ENCODE data around the gene RGS7.

RGS7 gene

GRCh38 chr1:240763771-240764170, 593.2 kb downstream of the RGS7 start:
- TF ChIP-seq, protein P1, sequence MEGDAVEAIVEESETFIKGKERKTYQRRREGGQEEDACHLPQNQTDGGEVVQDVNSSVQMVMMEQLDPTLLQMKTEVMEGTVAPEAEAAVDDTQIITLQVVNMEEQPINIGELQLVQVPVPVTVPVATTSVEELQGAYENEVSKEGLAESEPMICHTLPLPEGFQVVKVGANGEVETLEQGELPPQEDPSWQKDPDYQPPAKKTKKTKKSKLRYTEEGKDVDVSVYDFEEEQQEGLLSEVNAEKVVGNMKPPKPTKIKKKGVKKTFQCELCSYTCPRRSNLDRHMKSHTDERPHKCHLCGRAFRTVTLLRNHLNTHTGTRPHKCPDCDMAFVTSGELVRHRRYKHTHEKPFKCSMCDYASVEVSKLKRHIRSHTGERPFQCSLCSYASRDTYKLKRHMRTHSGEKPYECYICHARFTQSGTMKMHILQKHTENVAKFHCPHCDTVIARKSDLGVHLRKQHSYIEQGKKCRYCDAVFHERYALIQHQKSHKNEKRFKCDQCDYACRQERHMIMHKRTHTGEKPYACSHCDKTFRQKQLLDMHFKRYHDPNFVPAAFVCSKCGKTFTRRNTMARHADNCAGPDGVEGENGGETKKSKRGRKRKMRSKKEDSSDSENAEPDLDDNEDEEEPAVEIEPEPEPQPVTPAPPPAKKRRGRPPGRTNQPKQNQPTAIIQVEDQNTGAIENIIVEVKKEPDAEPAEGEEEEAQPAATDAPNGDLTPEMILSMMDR (IDR thresholded peaks at IDR 0.05), result no peak

DNA sequence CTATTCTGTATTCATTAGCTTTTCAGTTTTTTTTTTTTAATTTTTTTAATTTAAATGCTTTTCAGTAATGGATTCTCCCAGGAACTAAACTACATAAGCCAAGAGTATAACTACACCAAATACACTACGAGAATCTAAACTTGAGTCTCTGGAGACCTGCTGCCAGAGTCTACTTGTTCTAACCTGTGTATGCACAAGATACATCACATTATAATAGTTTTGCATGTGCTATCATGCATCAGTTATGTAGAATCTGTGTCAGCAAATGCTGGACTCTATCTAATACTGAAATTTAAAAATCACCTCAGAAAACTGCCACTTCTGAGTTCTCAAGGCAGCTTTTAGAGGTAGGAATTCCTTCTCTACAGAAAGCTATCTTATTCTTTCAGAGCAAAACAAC, 598.7 kb downstream of the RGS7 start:
- TF ChIP-seq, protein P1 (IDR thresholded peaks at IDR 0.05), result no peak

DNA sequence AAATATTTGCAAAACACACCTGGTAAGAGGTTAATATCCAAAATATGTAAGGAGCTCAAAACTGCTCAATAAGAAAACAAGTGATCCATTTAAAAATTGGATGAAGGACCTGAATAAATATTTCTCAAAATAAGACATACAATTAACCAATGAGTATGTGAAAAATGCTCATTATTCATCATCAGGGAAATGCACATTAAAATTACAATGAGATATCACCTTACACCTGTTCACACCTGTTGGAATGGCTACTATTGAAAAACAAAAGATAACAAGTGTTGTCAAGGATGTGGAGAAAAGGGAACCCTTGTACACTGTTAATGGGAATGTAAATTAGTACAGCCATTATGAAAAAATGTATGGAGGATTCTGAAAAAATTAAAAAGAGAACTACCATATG, 609.1 kb downstream of the RGS7 start:
- TF ChIP-seq, protein P1 (IDR thresholded peaks at IDR 0.05), result no peak

DNA sequence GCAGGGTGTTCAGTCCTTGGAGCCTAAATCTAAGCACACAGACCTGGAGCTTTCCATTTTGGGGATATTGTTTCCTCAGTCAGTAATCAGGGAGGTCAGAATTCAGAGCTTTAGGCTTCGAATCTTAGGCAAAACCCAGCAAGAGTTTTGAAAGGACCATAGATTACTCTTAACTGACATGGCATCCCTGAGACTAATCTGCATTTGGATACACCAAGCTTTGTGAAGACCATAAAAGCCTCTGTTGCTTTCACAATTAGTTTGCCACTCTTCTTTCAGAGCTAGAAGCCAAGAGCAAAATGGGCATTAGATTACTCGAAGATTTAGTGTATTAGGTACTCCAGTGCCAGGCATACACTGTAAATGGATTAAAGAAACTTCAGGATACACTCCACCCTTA, 613.3 kb downstream of the RGS7 start:
- TF ChIP-seq, protein P1 (IDR thresholded peaks at IDR 0.05), result no peak

GRCh38 chr1:240739754-240740153, 617.3 kb downstream of the RGS7 start:
- TF ChIP-seq, protein P1 (IDR thresholded peaks at IDR 0.05), result no peak

DNA sequence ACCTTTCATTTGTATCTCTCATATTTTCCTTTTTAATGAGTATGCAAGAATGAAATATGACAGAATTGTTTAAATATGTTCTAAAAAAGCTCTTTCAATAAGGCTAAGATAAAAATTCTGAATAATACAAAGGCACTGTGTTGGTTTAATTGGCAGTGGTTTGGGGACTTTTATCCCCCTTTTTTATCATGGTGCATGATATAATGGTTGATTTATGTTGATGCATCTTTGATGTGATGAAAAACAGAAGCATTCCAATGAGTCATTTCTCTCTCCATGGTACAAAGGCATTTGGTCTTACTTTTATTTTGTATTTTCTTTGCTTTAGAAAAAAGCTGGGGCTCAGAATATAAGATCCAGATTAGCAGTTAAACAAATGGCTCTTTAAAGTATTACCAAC, 617.9 kb downstream of the RGS7 start:
- TF ChIP-seq, protein P1 (IDR thresholded peaks at IDR 0.05), result no peak

- TF ChIP-seq, protein P1 (IDR thresholded peaks at IDR 0.05), result no peak
These were observed 619.2 kb downstream of the RGS7 start for GRCh38 chr1:240737766-240738265.

- TF ChIP-seq, protein P1 (IDR thresholded peaks at IDR 0.05), result no peak
These were observed 619.7 kb downstream of the RGS7 start for GRCh38 chr1:240737298-240737697.
